ENCODE results near the gene AP4S1.

AP4S1 gene

DNA sequence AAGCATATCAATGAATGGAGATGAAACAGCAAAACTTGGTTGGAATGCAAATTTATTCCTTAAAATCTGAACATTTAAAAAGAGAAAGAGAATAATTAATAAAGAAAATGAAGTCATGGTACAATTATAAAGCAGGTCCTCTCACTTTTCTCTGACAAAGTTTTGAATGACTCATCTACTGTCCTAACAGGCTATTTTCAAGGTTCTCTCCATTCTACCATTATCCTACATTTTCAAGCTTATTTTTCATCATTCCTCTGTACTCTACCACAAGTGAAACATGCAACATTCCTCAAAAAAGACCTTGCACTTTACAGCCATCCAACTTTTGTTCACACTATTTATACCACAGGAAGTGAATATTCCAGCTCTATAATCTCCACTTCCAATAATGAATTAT is 36.9 kb upstream of the AP4S1 start:
- Histone ChIP-seq H3K36me3 (ENCODE audit: control insufficient read depth, low read length) (no peaks in the 10 kb centered on the region; the same call in 1 of the 2 replicates), H4K20me1 (ENCODE audit: control insufficient read depth, insufficient read depth, low read depth, low read length) (no peaks in the 10 kb centered on the region; the same call in none of the 2 replicates), H3K9me2 (replicated peaks; ENCODE audit: control insufficient read depth, low read length) (no peaks in the 10 kb centered on the region), H3K4me3 (ENCODE audit: low read length) (no peak overlapping the region), H3K9me3 (ENCODE audit: control insufficient read depth, insufficient read depth, low read length) (no peaks in the 10 kb centered on the region), H3K79me2 (ENCODE audit: control insufficient read depth, low read length) (peaks cover 95% of the 10 kb centered on the region), H3F3A (ENCODE audit: control insufficient read depth, insufficient read depth) (0 out of 2 replicates have a peak, but pooled peaks cover 7% of the 10 kb centered on the region), H3K4me1 (ENCODE audit: control insufficient read depth, low read length) (peaks cover 59% of the 10 kb centered on the region), H3K27me3 (ENCODE audit: control insufficient read depth, low read length) (no peaks in the 10 kb centered on the region), H3K27ac (ENCODE audit: low read depth, low read length) (no peak overlapping the region), H3K4me2 (ENCODE audit: low read length) (no peak overlapping the region)
- TF ChIP-seq, protein P1, sequence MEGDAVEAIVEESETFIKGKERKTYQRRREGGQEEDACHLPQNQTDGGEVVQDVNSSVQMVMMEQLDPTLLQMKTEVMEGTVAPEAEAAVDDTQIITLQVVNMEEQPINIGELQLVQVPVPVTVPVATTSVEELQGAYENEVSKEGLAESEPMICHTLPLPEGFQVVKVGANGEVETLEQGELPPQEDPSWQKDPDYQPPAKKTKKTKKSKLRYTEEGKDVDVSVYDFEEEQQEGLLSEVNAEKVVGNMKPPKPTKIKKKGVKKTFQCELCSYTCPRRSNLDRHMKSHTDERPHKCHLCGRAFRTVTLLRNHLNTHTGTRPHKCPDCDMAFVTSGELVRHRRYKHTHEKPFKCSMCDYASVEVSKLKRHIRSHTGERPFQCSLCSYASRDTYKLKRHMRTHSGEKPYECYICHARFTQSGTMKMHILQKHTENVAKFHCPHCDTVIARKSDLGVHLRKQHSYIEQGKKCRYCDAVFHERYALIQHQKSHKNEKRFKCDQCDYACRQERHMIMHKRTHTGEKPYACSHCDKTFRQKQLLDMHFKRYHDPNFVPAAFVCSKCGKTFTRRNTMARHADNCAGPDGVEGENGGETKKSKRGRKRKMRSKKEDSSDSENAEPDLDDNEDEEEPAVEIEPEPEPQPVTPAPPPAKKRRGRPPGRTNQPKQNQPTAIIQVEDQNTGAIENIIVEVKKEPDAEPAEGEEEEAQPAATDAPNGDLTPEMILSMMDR (IDR thresholded peaks at IDR 0.05; ENCODE audit: low read depth, low read length, poor library complexity, severe bottlenecking): no peak
- no peak for TF ChIP-seq EZH2phosphoT487 (IDR thresholded peaks at IDR 0.05; ENCODE audit: borderline replicate concordance, low read length)

DNA sequence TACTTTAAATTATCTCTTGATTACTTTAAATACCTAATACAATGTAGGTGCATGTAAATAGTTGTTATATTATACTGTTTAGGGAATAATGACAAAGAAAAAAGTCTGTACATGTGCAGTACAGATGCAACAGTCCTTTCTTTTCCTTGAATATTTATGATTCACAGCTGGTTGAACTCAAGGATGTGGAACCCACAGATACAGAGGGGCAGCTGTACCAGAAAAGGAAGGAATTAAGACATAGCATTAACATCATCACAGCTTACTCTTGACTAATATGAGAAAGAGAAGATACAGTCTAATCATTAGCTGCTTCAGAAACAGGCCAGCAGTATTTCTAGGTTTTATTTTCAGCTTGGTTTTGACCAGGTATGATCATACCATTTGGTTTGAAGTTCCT is 34.7 kb upstream of the AP4S1 start:
- H3K27ac ChIP-seq (ENCODE audit: low read depth, low read length): no peak overlapping the region
- H4K20me1 ChIP-seq (ENCODE audit: control insufficient read depth, insufficient read depth, low read depth, low read length): peaks cover 4% of the 10 kb centered on the region
- 0 out of 2 replicates have a peak, but pooled peaks cover 7% of the 10 kb centered on the region for H3F3A ChIP-seq (ENCODE audit: control insufficient read depth, insufficient read depth)
- TF ChIP-seq EZH2phosphoT487 (IDR thresholded peaks at IDR 0.05; ENCODE audit: borderline replicate concordance, low read length): no peak
- TF ChIP-seq, protein P1 (IDR thresholded peaks at IDR 0.05; ENCODE audit: low read depth, low read length, poor library complexity, severe bottlenecking): no peak
- H3K4me2 ChIP-seq (ENCODE audit: low read length): peak overlapping the region; percentile 16; the same call in 1 of the 2 replicates
- no peaks in the 10 kb centered on the region; the same call in 1 of the 2 replicates for H3K36me3 ChIP-seq (ENCODE audit: control insufficient read depth, low read length)
- H3K9me2 ChIP-seq (replicated peaks; ENCODE audit: control insufficient read depth, low read length): no peaks in the 10 kb centered on the region
- H3K27me3 ChIP-seq (ENCODE audit: control insufficient read depth, low read length): no peaks in the 10 kb centered on the region
- peaks cover 95% of the 10 kb centered on the region for H3K79me2 ChIP-seq (ENCODE audit: control insufficient read depth, low read length)
- H3K4me1 ChIP-seq (ENCODE audit: control insufficient read depth, low read length): peaks cover 56% of the 10 kb centered on the region
- H3K9me3 ChIP-seq (ENCODE audit: control insufficient read depth, insufficient read depth, low read length): no peaks in the 10 kb centered on the region
- H3K4me3 ChIP-seq (ENCODE audit: low read length): no peak overlapping the region

DNA sequence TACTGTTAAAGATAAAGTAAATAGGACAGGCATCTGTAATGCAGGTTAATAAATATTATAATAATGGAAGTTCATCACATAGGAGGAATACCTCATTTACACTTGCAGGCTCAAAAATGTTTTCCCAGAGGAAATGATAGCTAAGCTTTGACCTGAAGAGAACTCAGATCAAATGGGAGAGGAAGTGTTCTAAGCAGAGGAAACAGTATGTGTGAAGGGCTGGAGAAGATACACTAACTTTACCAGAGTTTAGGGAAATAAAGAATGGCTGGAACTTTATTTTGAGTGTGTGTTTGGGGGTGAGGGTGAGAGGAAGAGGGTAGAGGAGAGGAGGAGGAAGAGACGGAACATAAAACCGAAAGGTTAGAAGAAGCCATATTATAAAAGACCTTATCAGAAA is 34.0 kb upstream of the AP4S1 start:
- Histone ChIP-seq H3F3A (ENCODE audit: control insufficient read depth, insufficient read depth) (0 out of 2 replicates have a peak, but pooled peaks cover 2% of the 10 kb centered on the region), H3K27me3 (ENCODE audit: control insufficient read depth, low read length) (no peaks in the 10 kb centered on the region), H4K20me1 (ENCODE audit: control insufficient read depth, insufficient read depth, low read depth, low read length) (peaks cover 4% of the 10 kb centered on the region), H3K4me1 (ENCODE audit: control insufficient read depth, low read length) (peaks cover 55% of the 10 kb centered on the region), H3K4me2 (ENCODE audit: low read length) (peak overlapping the region; percentile 16; the same call in 1 of the 2 replicates), H3K36me3 (ENCODE audit: control insufficient read depth, low read length) (no peaks in the 10 kb centered on the region; the same call in 1 of the 2 replicates), H3K9me3 (ENCODE audit: control insufficient read depth, insufficient read depth, low read length) (no peaks in the 10 kb centered on the region), H3K9me2 (replicated peaks; ENCODE audit: control insufficient read depth, low read length) (no peaks in the 10 kb centered on the region), H3K4me3 (ENCODE audit: low read length) (no peak overlapping the region), H3K27ac (ENCODE audit: low read depth, low read length) (no peak overlapping the region), H3K79me2 (ENCODE audit: control insufficient read depth, low read length) (peaks cover 95% of the 10 kb centered on the region)
- TF ChIP-seq, protein P1 (IDR thresholded peaks at IDR 0.05; ENCODE audit: low read depth, low read length, poor library complexity, severe bottlenecking): no peak
- no peak for TF ChIP-seq EZH2phosphoT487 (IDR thresholded peaks at IDR 0.05; ENCODE audit: borderline replicate concordance, low read length)
